ENCODE measurements around the gene TNRC6B.

The TNRC6B gene

GRCh38 chr22:40334060-40334459, 156.3 kb downstream of the TNRC6B start:
- no peaks in the 10 kb centered on the region for H3K79me2 ChIP-seq (ENCODE audit: low read length)
- no peak overlapping the region for H3K9ac ChIP-seq (ENCODE audit: low read length)
- no peak for DNase-seq
- H3K36me3 ChIP-seq (replicated peaks; ENCODE audit: insufficient read depth, low read length), result no peaks in the 10 kb centered on the region
- TF ChIP-seq CTCF (IDR thresholded peaks at IDR 0.05; ENCODE audit: low read length) (no peak), EZH2phosphoT487 (IDR thresholded peaks at IDR 0.05; ENCODE audit: low read length) (no peak), EZH2 (optimal IDR thresholded peaks at IDR 0.05; ENCODE audit: low read depth, low read length) (no peak)
- H3F3A ChIP-seq (ENCODE audit: insufficient read depth, low read length), result no peaks in the 10 kb centered on the region
- H3K27me3 ChIP-seq (replicated peaks; ENCODE audit: insufficient read depth, low read length), result no peaks in the 10 kb centered on the region
- no peaks in the 10 kb centered on the region for H3K4me1 ChIP-seq (ENCODE audit: low read length)
- no peak overlapping the region for H2AFZ ChIP-seq (ENCODE audit: low read length)
- no peaks in the 10 kb centered on the region for H3K9me2 ChIP-seq (replicated peaks; ENCODE audit: insufficient read depth, low read length)
- H3K9me3 ChIP-seq (replicated peaks; ENCODE audit: insufficient read depth, low read length), result no peaks in the 10 kb centered on the region
- no peak overlapping the region for H3K4me3 ChIP-seq (ENCODE audit: low read length)
- H4K20me1 ChIP-seq (ENCODE audit: insufficient read depth, low read length), result no peaks in the 10 kb centered on the region
- H3K27ac ChIP-seq (ENCODE audit: low read length), result no peak overlapping the region
- H3K4me2 ChIP-seq (ENCODE audit: low read depth, low read length), result no peak overlapping the region

GRCh38 chr22:40334899-40335298, 157.2 kb downstream of the TNRC6B start:
- Histone ChIP-seq H3K27me3 (replicated peaks; ENCODE audit: insufficient read depth, low read length) (no peaks in the 10 kb centered on the region), H3F3A (ENCODE audit: insufficient read depth, low read length) (no peaks in the 10 kb centered on the region), H3K4me3 (ENCODE audit: low read length) (no peak overlapping the region), H3K4me2 (ENCODE audit: low read depth, low read length) (no peak overlapping the region), H3K36me3 (replicated peaks; ENCODE audit: insufficient read depth, low read length) (no peaks in the 10 kb centered on the region), H3K9ac (ENCODE audit: low read length) (no peak overlapping the region), H2AFZ (ENCODE audit: low read length) (no peak overlapping the region), H3K4me1 (ENCODE audit: low read length) (no peaks in the 10 kb centered on the region), H4K20me1 (ENCODE audit: insufficient read depth, low read length) (no peaks in the 10 kb centered on the region), H3K9me3 (replicated peaks; ENCODE audit: insufficient read depth, low read length) (no peaks in the 10 kb centered on the region), H3K27ac (ENCODE audit: low read length) (no peak overlapping the region), H3K9me2 (replicated peaks; ENCODE audit: insufficient read depth, low read length) (no peaks in the 10 kb centered on the region), H3K79me2 (ENCODE audit: low read length) (no peaks in the 10 kb centered on the region)
- no peak for TF ChIP-seq EZH2phosphoT487 (IDR thresholded peaks at IDR 0.05; ENCODE audit: low read length)
- TF ChIP-seq EZH2 (optimal IDR thresholded peaks at IDR 0.05; ENCODE audit: low read depth, low read length), result no peak
- TF ChIP-seq CTCF (IDR thresholded peaks at IDR 0.05; ENCODE audit: low read length), result no peak
- no peak for DNase-seq

GRCh38 chr22:40335358-40335757, 157.6 kb downstream of the TNRC6B start:
- Histone ChIP-seq H3K9me3 (replicated peaks; ENCODE audit: insufficient read depth, low read length) (no peaks in the 10 kb centered on the region), H3F3A (ENCODE audit: insufficient read depth, low read length) (no peaks in the 10 kb centered on the region), H4K20me1 (ENCODE audit: insufficient read depth, low read length) (no peaks in the 10 kb centered on the region), H3K4me3 (ENCODE audit: low read length) (no peak overlapping the region), H3K27me3 (replicated peaks; ENCODE audit: insufficient read depth, low read length) (no peaks in the 10 kb centered on the region), H3K4me1 (ENCODE audit: low read length) (no peaks in the 10 kb centered on the region), H3K9me2 (replicated peaks; ENCODE audit: insufficient read depth, low read length) (no peaks in the 10 kb centered on the region), H3K4me2 (ENCODE audit: low read depth, low read length) (no peak overlapping the region), H3K36me3 (replicated peaks; ENCODE audit: insufficient read depth, low read length) (no peaks in the 10 kb centered on the region), H3K9ac (ENCODE audit: low read length) (no peak overlapping the region), H3K79me2 (ENCODE audit: low read length) (no peaks in the 10 kb centered on the region), H3K27ac (ENCODE audit: low read length) (no peak overlapping the region), H2AFZ (ENCODE audit: low read length) (no peak overlapping the region)
- TF ChIP-seq CTCF (IDR thresholded peaks at IDR 0.05; ENCODE audit: low read length) (no peak), EZH2phosphoT487 (IDR thresholded peaks at IDR 0.05; ENCODE audit: low read length) (no peak), EZH2 (optimal IDR thresholded peaks at IDR 0.05; ENCODE audit: low read depth, low read length) (no peak)
- DNase-seq, result no peak
